Trophoblast cell (in vitro differentiated cells and primary cell): Measurements from ENCODE around the gene SLC12A9. TPM values are rescaled to one million over a fixed set of nuclear protein-coding genes. Genes with fewer than 3 reads are reported as not detected.

Experiments used
- DNase-seq, 2 donors: peaks; one replicate each; pipeline ENCODE4 v3.0.0-alpha.2; 2016
- H2AFZ ChIP-seq: 2 replicates; pipeline ENCODE4 v1.6.1; 2013; ENCODE audit warnings: low read length, moderate library complexity, mild to moderate bottlenecking; ENCODE audit not compliant: insufficient read depth, poor library complexity
- H2AK5ac ChIP-seq: 2 replicates; pipeline ENCODE4 v1.6.1; 2013; ENCODE audit warnings: mild to moderate bottlenecking, low read length
- H2BK120ac ChIP-seq: 2 replicates; pipeline ENCODE4 v1.6.1; 2013; ENCODE audit warnings: low read length, mild to moderate bottlenecking, moderate library complexity; ENCODE audit not compliant: insufficient read depth, poor library complexity
- H2BK12ac ChIP-seq: 2 replicates; pipeline ENCODE4 v1.6.1; 2013; ENCODE audit warnings: mild to moderate bottlenecking, low read length, moderate library complexity
- H2BK5ac ChIP-seq: 2 replicates; pipeline ENCODE4 v1.6.1; 2013; ENCODE audit warnings: low read length, low read depth, moderate library complexity, mild to moderate bottlenecking; ENCODE audit not compliant: poor library complexity
- H3K14ac ChIP-seq: 2 replicates; pipeline ENCODE4 v1.6.1; 2013; ENCODE audit warnings: mild to moderate bottlenecking, low read length
- H3K18ac ChIP-seq: 2 replicates; pipeline ENCODE4 v1.6.1; 2013; ENCODE audit warnings: mild to moderate bottlenecking, low read length
- H3K23ac ChIP-seq: 2 replicates; pipeline ENCODE4 v1.6.1; 2013; ENCODE audit warnings: low read length
- H3K27ac ChIP-seq: 2 replicates; pipeline ENCODE4 v1.5.1; 2013; ENCODE audit warnings: low read depth, mild to moderate bottlenecking, inconsistent platforms, low read length, moderate library complexity
- H3K27me3 ChIP-seq: 2 replicates; pipeline ENCODE4 v1.6.1; 2013; ENCODE audit warnings: inconsistent platforms, mild to moderate bottlenecking, low read length, moderate library complexity; ENCODE audit not compliant: insufficient read depth
- H3K36me3 ChIP-seq, 2 experiments: 1 replicate in 1 of 2; 2 replicates in 1 of 2; pipeline ENCODE4 v1.6.1; 2013; ENCODE audit warnings: low read length in 2 of 2, mild to moderate bottlenecking in 2 of 2, moderate library complexity in 1 of 2; ENCODE audit not compliant: insufficient read depth in 2 of 2, control insufficient read depth in 1 of 2
- H3K4ac ChIP-seq: 2 replicates; pipeline ENCODE4 v1.6.1; 2013; ENCODE audit warnings: low read depth, mild to moderate bottlenecking, low read length, moderate library complexity
- H3K4me1 ChIP-seq, 2 experiments: 1 replicate in 1 of 2; 2 replicates in 1 of 2; pipeline ENCODE4 v1.6.1; 2013; ENCODE audit warnings: low read length in 2 of 2, mild to moderate bottlenecking in 2 of 2, moderate library complexity in 1 of 2; ENCODE audit not compliant: insufficient read depth in 2 of 2, control insufficient read depth in 1 of 2
- H3K4me2 ChIP-seq: 2 replicates; pipeline ENCODE4 v1.6.1; 2013; ENCODE audit warnings: inconsistent platforms, mild to moderate bottlenecking, low read length, moderate library complexity
- H3K4me3 ChIP-seq: 2 replicates; pipeline ENCODE4 v1.5.1; 2013; ENCODE audit warnings: mild to moderate bottlenecking, low read depth, low read length, inconsistent platforms
- H3K79me1 ChIP-seq: one replicate; pipeline ENCODE4 v1.6.1; 2013; ENCODE audit warnings: low read length
- H3K79me2 ChIP-seq: 2 replicates; pipeline ENCODE4 v1.6.1; 2013; ENCODE audit warnings: low read length, mild to moderate bottlenecking; ENCODE audit not compliant: control insufficient read depth, insufficient read depth, poor library complexity
- H3K9ac ChIP-seq: 2 replicates; pipeline ENCODE4 v1.6.1; 2013; ENCODE audit warnings: mild to moderate bottlenecking, low read length
- H3K9me3 ChIP-seq: 2 replicates; pipeline ENCODE4 v1.6.1; 2013; ENCODE audit warnings: low read depth, mild to moderate bottlenecking, control low read depth, inconsistent platforms, low read length; ENCODE audit not compliant: insufficient read depth
- H4K12ac ChIP-seq: 2 replicates; pipeline ENCODE4 v1.6.1; 2013; ENCODE audit warnings: low read depth, mild to moderate bottlenecking, low read length, moderate library complexity
- H4K8ac ChIP-seq: 2 replicates; pipeline ENCODE4 v1.6.1; 2013; ENCODE audit warnings: low read depth, mild to moderate bottlenecking, low read length, moderate library complexity
- H4K91ac ChIP-seq: one replicate; pipeline ENCODE4 v1.6.1; 2013; ENCODE audit warnings: low read depth, mild to moderate bottlenecking, low read length, moderate library complexity
- WGBS: extraction: QIAGEN DNeasy Blood & Tissue Kit; methylation state at CpG from one replicate; pipeline ENCODE4 v1.1.7; 2013; ENCODE audit warnings: missing lambda C conversion rate; ENCODE audit not compliant: insufficient read length, insufficient coverage; ENCODE audit errors: extremely low coverage; 5-methylcytosine and 5-hydroxymethylcytosine counted together
- polyA plus RNA-seq: library from polyadenylated mRNA; stranded (reverse); fragments of 200-250 nt; gene quantifications from 2 replicates; pipeline ENCODE4 v1.2.3, GENCODE V29; 2013

SLC12A9 gene
- 18.4 and 20.0 TPM in 2 replicates for polyA plus RNA-seq

DNA sequence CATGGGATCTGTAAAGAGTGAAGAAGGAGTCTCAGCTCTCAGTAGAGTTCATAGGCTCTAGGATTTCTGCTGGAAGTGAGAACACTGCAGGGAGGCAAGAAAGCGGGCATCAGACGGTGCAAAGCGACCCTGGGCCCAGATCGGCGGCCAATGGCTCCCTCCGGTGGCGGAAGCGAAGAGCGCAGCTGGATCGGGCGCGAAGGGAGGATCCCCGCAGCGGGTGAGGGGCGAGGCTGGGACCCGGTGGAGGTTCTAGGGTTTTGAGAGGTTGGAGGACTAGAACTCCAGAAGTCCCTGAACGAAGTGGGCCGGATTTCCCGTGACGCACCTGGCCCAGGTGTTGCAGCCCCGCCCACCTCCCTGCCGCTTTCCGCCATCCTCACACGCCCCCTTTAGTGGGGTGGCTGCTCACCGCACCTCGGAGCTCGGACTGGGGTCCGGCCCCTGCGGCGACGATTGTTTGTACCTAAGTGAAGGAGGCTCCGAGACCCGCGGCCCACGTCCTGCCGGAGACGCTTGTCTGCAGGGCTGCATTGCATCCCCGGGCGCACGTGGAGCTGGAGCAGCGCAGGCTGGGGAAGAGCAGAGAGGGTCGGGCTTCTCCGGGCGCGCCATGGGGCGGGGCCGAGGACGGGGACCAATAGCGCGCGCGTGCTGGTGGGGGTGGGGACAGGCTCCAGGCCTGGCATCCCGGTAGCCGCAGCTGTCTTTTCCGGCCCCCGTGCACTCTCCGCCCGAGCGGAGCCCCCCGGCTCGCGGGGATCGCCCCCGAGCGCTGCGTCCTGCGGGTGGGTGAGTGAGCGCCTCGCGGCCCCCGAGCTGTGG, at the start of gene SLC12A9:
Gene SLC12A9, plus strand, starts transcription at position 666 of the 825 bp plus-strand sequence. CDS start 1,485 bp downstream, outside the sequence.
- Histone ChIP-seq H4K8ac (peak within 1 kb of the TSS; percentile 64), H2BK5ac (no peak within 1 kb of the TSS), H3K18ac (peak within 1 kb of the TSS; percentile 77), H4K91ac (peak within 1 kb of the TSS; percentile 78), H3K4me1 (peaks cover 15 to 19% of the 10 kb centered on the region in 2 experiments), H2BK12ac (no peak within 1 kb of the TSS), H2BK120ac (peak within 1 kb of the TSS; percentile 61), H3K79me1 (peaks cover 8% of the 10 kb centered on the region), H3K79me2 (no peaks in the 10 kb centered on the region), H3K4me3 (peak within 1 kb of the TSS; percentile 85), H3K36me3 (peaks cover 0 to 3% of the 10 kb centered on the region in 2 experiments), H3K9ac (peak within 1 kb of the TSS; percentile 80), H3K27me3 (no peaks in the 10 kb centered on the region), H3K27ac (peak within 1 kb of the TSS; percentile 20), H3K23ac (no peak within 1 kb of the TSS), H3K4ac (peak within 1 kb of the TSS; percentile 60), H3K14ac (peak within 1 kb of the TSS; percentile 63), H2AK5ac (no peak within 1 kb of the TSS), H3K9me3 (no peaks in the 10 kb centered on the region), H4K12ac (peak within 1 kb of the TSS; percentile 78), H3K4me2 (peak within 1 kb of the TSS; percentile 73), H2AFZ (peak within 1 kb of the TSS; percentile 94)
- no CpG with 5 or more reads among the region's 71 CpGs for WGBS
- peak; percentile 83 to 92 for DNase-seq

DNA sequence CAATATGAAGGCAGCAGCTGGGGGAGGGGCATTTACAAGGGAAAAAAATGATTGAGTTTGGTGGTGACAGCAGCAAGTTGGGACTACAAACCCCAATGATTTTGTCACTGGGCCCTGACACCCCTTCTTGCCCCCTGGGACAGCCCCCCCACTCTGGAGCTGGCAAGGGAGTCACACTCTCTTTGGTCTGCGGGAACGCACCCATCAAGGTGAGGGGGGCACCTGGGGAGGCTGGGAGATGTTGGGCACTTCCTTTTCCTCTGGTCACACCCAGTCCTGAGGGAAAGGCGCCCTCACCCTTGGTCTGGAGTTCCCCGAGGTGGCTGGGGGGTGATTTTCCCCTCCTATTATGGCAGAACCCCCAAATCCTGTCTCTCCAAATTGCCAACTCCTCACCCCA, 49.6 kb upstream of the SLC12A9 start:
- Histone ChIP-seq H4K8ac (no peak overlapping the region), H2AFZ (no peak overlapping the region), H4K91ac (peak overlapping the region; percentile 62), H3K36me3 (peaks cover 50 to 53% of the 10 kb centered on the region in 2 experiments), H3K4me1 (peaks cover 36 to 43% of the 10 kb centered on the region in 2 experiments), H3K14ac (no peak overlapping the region), H3K9ac (no peak overlapping the region), H2BK5ac (peak overlapping the region; percentile 45), H3K4ac (no peak overlapping the region), H3K4me2 (no peak overlapping the region), H2BK120ac (peak overlapping the region; percentile 47), H2AK5ac (no peak overlapping the region), H3K9me3 (peaks cover 2% of the 10 kb centered on the region), H3K27ac (peak overlapping the region; percentile 1), H2BK12ac (peak overlapping the region; percentile 51), H3K18ac (no peak overlapping the region), H3K27me3 (no peaks in the 10 kb centered on the region), H4K12ac (no peak overlapping the region), H3K23ac (no peak overlapping the region), H3K79me2 (no peaks in the 10 kb centered on the region), H3K79me1 (peaks cover 19% of the 10 kb centered on the region), H3K4me3 (no peak overlapping the region)
- WGBS: no CpG with 5 or more reads among the region's 4 CpGs
- DNase-seq: no peak

GRCh38 chr7:100803398-100804161, 48.9 kb upstream of the SLC12A9 start:
- H3K4me2 ChIP-seq: no peak overlapping the region
- H3K4ac ChIP-seq: no peak overlapping the region
- peak overlapping the region; percentile 62 for H4K91ac ChIP-seq
- WGBS: no CpG with 5 or more reads among the region's 19 CpGs
- peak overlapping the region; percentile 1 for H3K27ac ChIP-seq
- H4K8ac ChIP-seq: no peak overlapping the region
- no peaks in the 10 kb centered on the region for H3K27me3 ChIP-seq
- H3K4me1 ChIP-seq: peaks cover 36 to 43% of the 10 kb centered on the region in 2 experiments
- H4K12ac ChIP-seq: no peak overlapping the region
- no peak overlapping the region for H2BK5ac ChIP-seq
- DNase-seq: peak; percentile 38 to 60
- H3K23ac ChIP-seq: no peak overlapping the region
- H2AK5ac ChIP-seq: no peak overlapping the region
- no peak overlapping the region for H3K18ac ChIP-seq
- H2BK120ac ChIP-seq: peak overlapping the region; percentile 18
- no peak overlapping the region for H3K4me3 ChIP-seq
- no peak overlapping the region for H3K9ac ChIP-seq
- H2BK12ac ChIP-seq: no peak overlapping the region
- H3K79me2 ChIP-seq: no peaks in the 10 kb centered on the region
- H3K36me3 ChIP-seq: peaks cover 56 to 57% of the 10 kb centered on the region in 2 experiments
- no peak overlapping the region for H3K14ac ChIP-seq
- peaks cover 19% of the 10 kb centered on the region for H3K79me1 ChIP-seq
- H2AFZ ChIP-seq: no peak overlapping the region
- H3K9me3 ChIP-seq: peaks cover 2% of the 10 kb centered on the region

DNA sequence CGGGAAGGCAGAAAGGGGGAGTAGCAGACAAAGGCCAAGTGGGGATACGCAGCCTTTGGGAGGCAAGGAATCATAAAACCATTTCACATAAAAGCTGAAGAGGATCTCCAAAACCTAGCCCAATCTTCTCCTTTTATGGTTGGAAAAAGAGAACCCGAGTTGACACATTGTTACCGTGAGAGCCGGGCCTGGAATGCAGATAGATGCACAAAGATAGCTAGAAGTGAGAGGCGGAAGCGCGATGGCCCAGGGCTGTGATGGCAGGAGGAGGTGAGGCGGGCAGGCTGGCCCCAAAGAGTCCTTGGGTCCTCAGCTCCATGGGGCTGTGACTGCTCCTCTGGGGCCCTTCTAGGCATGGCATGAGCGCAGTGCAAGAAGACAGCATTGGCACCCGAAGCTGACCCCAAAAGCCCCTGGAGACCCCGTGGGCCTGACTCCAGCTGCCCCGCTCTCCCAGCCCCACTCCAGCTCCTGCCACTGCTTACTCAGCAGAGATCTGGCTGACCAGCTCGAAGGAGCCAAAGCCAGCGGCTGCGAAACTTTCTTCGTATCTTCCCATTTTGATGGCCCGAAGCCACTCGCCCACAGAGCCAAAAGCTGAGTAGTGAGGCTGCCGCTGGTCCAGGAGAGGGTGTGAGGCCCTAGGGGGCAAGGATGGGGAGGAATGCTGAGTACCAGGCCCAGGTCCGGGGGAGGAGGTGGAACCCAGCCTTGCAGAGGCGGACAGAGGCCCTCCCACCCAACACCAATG, 47.7 kb upstream of the SLC12A9 start:
- Histone ChIP-seq H3K9me3 (peaks cover 2% of the 10 kb centered on the region), H3K79me2 (no peaks in the 10 kb centered on the region), H4K91ac (no peak overlapping the region), H3K4me3 (no peak overlapping the region), H4K12ac (no peak overlapping the region), H2AFZ (no peak overlapping the region), H3K27me3 (no peaks in the 10 kb centered on the region), H3K4me2 (no peak overlapping the region), H3K4me1 (peaks cover 33 to 40% of the 10 kb centered on the region in 2 experiments), H3K18ac (no peak overlapping the region), H3K9ac (no peak overlapping the region), H3K4ac (no peak overlapping the region), H3K27ac (no peak overlapping the region), H4K8ac (peak overlapping the region; percentile 29), H3K36me3 (peaks cover 67 to 70% of the 10 kb centered on the region in 2 experiments), H3K79me1 (peaks cover 16% of the 10 kb centered on the region), H2AK5ac (no peak overlapping the region), H3K23ac (no peak overlapping the region), H2BK5ac (no peak overlapping the region), H2BK12ac (no peak overlapping the region), H2BK120ac (no peak overlapping the region), H3K14ac (no peak overlapping the region)
- no CpG with 5 or more reads among the region's 22 CpGs for WGBS
- peak; percentile 83 to 91 for DNase-seq
